Thoracic aorta (tissue), 2 donors: ENCODE data around the gene SYNE2. TPM values are rescaled to one million over a fixed set of nuclear protein-coding genes. Genes with fewer than 3 reads are reported as not detected.

Experiments
- ATAC-seq: fragments of 150-250 bp; one replicate; pipeline ENCODE4 v1.8.0; 2017; ENCODE audit warnings: low read depth; ENCODE audit not compliant: insufficient number of reproducible peaks, low FRiP score
- DNase-seq: peaks from one replicate; pipeline ENCODE4 v3.0.0-alpha.2; 2020; ENCODE audit warnings: low spot score
- H3K27ac ChIP-seq, 2 donors: fragments of 200-600 bp; sonication (generic); 1 replicate in 1 of 2; 2 replicates in 1 of 2; pipeline ENCODE4 v1.5.1; 2016; ENCODE audit warnings: mild to moderate bottlenecking in 2 of 2, moderate library complexity in 2 of 2
- H3K27me3 ChIP-seq: fragments of 200-600 bp; sonication (generic); replicated peaks from 2 replicates; pipeline ENCODE4 v1.6.0; 2016; ENCODE audit warnings: mild to moderate bottlenecking; ENCODE audit not compliant: insufficient read depth
- H3K36me3 ChIP-seq: fragments of 200-600 bp; sonication (generic); one replicate; pipeline ENCODE4 v1.5.1; 2016
- H3K4me1 ChIP-seq, 2 donors: fragments of 200-600 bp; sonication (generic); 1 replicate in 1 of 2; 2 replicates in 1 of 2; pipeline versions ENCODE4 v1.5.1 to v1.6.0; 2016; ENCODE audit warnings: low read depth in 2 of 2, mild to moderate bottlenecking in 1 of 2; ENCODE audit not compliant: control insufficient read depth in 1 of 2
- H3K4me3 ChIP-seq: fragments of 200-600 bp; sonication (generic); 2 replicates; pipeline ENCODE4 v1.5.1; 2016; ENCODE audit warnings: mild to moderate bottlenecking
- H3K9me3 ChIP-seq: fragments of 200-600 bp; sonication (generic); 2 replicates; pipeline ENCODE4 v1.5.1; 2016
- CTCF ChIP-seq: fragments of 200-600 bp; sonication (generic); IDR thresholded peaks from one replicate; pipeline ENCODE4 v1.5.1; 2019; ENCODE audit warnings: antibody characterized with exemption
- total RNA-seq, 2 donors: library from RNA; depleted of rRNA; stranded (reverse); fragments of >200 nt; gene quantifications; one replicate each; pipeline versions ENCODE4 v1.1.0 to v1.2.3, GENCODE V29; 2016

The SYNE2 gene
- total RNA-seq, 2 donors from 2014 or later: 125 to 256 TPM

- Histone ChIP-seq H3K4me3 (no peak overlapping the region), H3K36me3 (no peaks in the 10 kb centered on the region), H3K27me3 (no peaks in the 10 kb centered on the region), H3K9me3 (no peaks in the 10 kb centered on the region), H3K27ac (no peak overlapping the region), H3K4me1 (peaks cover 0 to 14% of the 10 kb centered on the region in 2 donors)
- TF ChIP-seq CTCF: no peak
- DNase-seq (no peak), ATAC-seq (no peak)
These were observed 110.1 kb downstream of the SYNE2 start for GRCh38 chr14:63962906-63963305.

GRCh38 chr14:63963439-63963838 is 110.6 kb downstream of the SYNE2 start:
- no peak for TF ChIP-seq CTCF
- Histone ChIP-seq H3K9me3 (no peaks in the 10 kb centered on the region), H3K4me1 (peaks cover 0 to 14% of the 10 kb centered on the region in 2 donors), H3K27me3 (no peaks in the 10 kb centered on the region), H3K4me3 (no peak overlapping the region), H3K36me3 (no peaks in the 10 kb centered on the region), H3K27ac (no peak overlapping the region)
- no peak for DNase-seq
- ATAC-seq: no peak

GRCh38 chr14:63964113-63964512 is 111.3 kb downstream of the SYNE2 start:
- DNase-seq: no peak
- ATAC-seq: no peak
- no peak for TF ChIP-seq CTCF

GRCh38 chr14:63966407-63966806 is 113.6 kb downstream of the SYNE2 start:
- Histone ChIP-seq H3K4me3 (no peak overlapping the region), H3K27ac (no peak overlapping the region), H3K9me3 (no peaks in the 10 kb centered on the region), H3K4me1 (peaks cover 0 to 7% of the 10 kb centered on the region in 2 donors), H3K36me3 (no peaks in the 10 kb centered on the region), H3K27me3 (no peaks in the 10 kb centered on the region)
- ATAC-seq: no peak
- no peak for TF ChIP-seq CTCF
- DNase-seq: no peak

More at GRCh38 chr14:63964113-63964512, 111.3 kb downstream of the SYNE2 start:
- no peak overlapping the region for H3K27ac ChIP-seq
- no peak overlapping the region for H3K4me3 ChIP-seq
- no peaks in the 10 kb centered on the region for H3K9me3 ChIP-seq
- H3K4me1 ChIP-seq: peaks cover 0 to 14% of the 10 kb centered on the region in 2 donors
- H3K36me3 ChIP-seq: no peaks in the 10 kb centered on the region
- no peaks in the 10 kb centered on the region for H3K27me3 ChIP-seq

- Histone ChIP-seq H3K36me3 (peaks cover 1% of the 10 kb centered on the region), H3K27me3 (no peaks in the 10 kb centered on the region), H3K4me3 (no peak overlapping the region), H3K4me1 (no peaks in the 10 kb centered on the region), H3K27ac (no peak overlapping the region), H3K9me3 (no peaks in the 10 kb centered on the region)
- no peak for DNase-seq
- no peak for TF ChIP-seq CTCF
- no peak for ATAC-seq
These were observed 119.6 kb downstream of the SYNE2 start for GRCh38 chr14:63972323-63972932.
